ENCODE data around the gene GALNT7. TPM values are rescaled to one million over a fixed set of nuclear protein-coding genes. Genes with fewer than 3 reads are reported as not detected.
"Not testable (repeated sequence)": the region's sequence is repeated elsewhere in the genome, so short reads cannot be mapped to it uniquely, and the experiment has no call there.

The GALNT7 gene
- total RNA-seq, 1 donor from 2014 or later = 22.0 TPM

- DNase-seq (no peak), ATAC-seq (no peak)
- Histone ChIP-seq H3K4me3 (no peak overlapping the region), H3K27ac (no peak overlapping the region), H3K36me3 (no peaks in the 10 kb centered on the region), H3K4me1 (no peaks in the 10 kb centered on the region), H3K9me3 (no peaks in the 10 kb centered on the region), H3K27me3 (ENCODE audit: low read depth) (no peaks in the 10 kb centered on the region)
- intact Hi-C loops (cut with DNase I) = no loop called here
- no peak for TF ChIP-seq CTCF (IDR thresholded peaks at IDR 0.05)
Observed at GRCh38 chr4:173214661-173215060, 46.0 kb downstream of the GALNT7 start.

GRCh38 chr4:173217075-173217474 is 48.5 kb downstream of the GALNT7 start:
- Histone ChIP-seq H3K36me3 (no peaks in the 10 kb centered on the region), H3K9me3 (no peaks in the 10 kb centered on the region), H3K27me3 (ENCODE audit: low read depth) (no peaks in the 10 kb centered on the region), H3K27ac (no peak overlapping the region), H3K4me1 (no peaks in the 10 kb centered on the region), H3K4me3 (no peak overlapping the region)
- ATAC-seq (no peak), DNase-seq (no peak)
- no peak for TF ChIP-seq CTCF (IDR thresholded peaks at IDR 0.05)
- intact Hi-C loops (cut with DNase I) = no loop called here

GRCh38 chr4:173217727-173218126 is 49.1 kb downstream of the GALNT7 start:
- Histone ChIP-seq H3K27me3 (ENCODE audit: low read depth) (no peaks in the 10 kb centered on the region), H3K27ac (no peak overlapping the region), H3K36me3 (no peaks in the 10 kb centered on the region), H3K4me3 (no peak overlapping the region), H3K4me1 (no peaks in the 10 kb centered on the region), H3K9me3 (no peaks in the 10 kb centered on the region)
- intact Hi-C loops (cut with DNase I) = no loop called here
- DNase-seq (no peak), ATAC-seq (no peak)
- no peak for TF ChIP-seq CTCF (IDR thresholded peaks at IDR 0.05)

- Histone ChIP-seq H3K27me3 (ENCODE audit: low read depth) (no peaks in the 10 kb centered on the region), H3K4me3 (no peak overlapping the region), H3K36me3 (no peaks in the 10 kb centered on the region), H3K4me1 (no peaks in the 10 kb centered on the region), H3K27ac (no peak overlapping the region), H3K9me3 (no peaks in the 10 kb centered on the region)
- no peak for ATAC-seq
- TF ChIP-seq CTCF (IDR thresholded peaks at IDR 0.05) = no peak
- intact Hi-C loops (cut with DNase I) = no loop called here
- DNase-seq = no peak
Observed at GRCh38 chr4:173218411-173219125, 50.0 kb downstream of the GALNT7 start.

- H3K36me3 ChIP-seq; H3K27ac ChIP-seq; DNase-seq; H3K4me3 ChIP-seq; intact Hi-C loops (cut with DNase I); H3K4me1 ChIP-seq; H3K27me3 ChIP-seq (ENCODE audit: low read depth); H3K9me3 ChIP-seq; ATAC-seq: not testable (repeated sequence)
Observed at GRCh38 chr4:173219126-173219437, 50.5 kb downstream of the GALNT7 start.

GRCh38 chr4:173223743-173224142 is 55.1 kb downstream of the GALNT7 start:
- no peak overlapping the region for H3K27ac ChIP-seq
- H3K4me1 ChIP-seq = no peaks in the 10 kb centered on the region
- no peak overlapping the region for H3K4me3 ChIP-seq
- no peaks in the 10 kb centered on the region for H3K27me3 ChIP-seq (ENCODE audit: low read depth)
- intact Hi-C loops (cut with DNase I) = no loop called here
- H3K9me3 ChIP-seq = no peaks in the 10 kb centered on the region
- H3K36me3 ChIP-seq = no peaks in the 10 kb centered on the region
- ATAC-seq (no peak), DNase-seq (no peak)
- no peak for TF ChIP-seq CTCF (IDR thresholded peaks at IDR 0.05)

All from lower lobe of right lung (tissue), 2 donors.